ENCODE measurements around the gene LMO7.

The LMO7 gene

DNA sequence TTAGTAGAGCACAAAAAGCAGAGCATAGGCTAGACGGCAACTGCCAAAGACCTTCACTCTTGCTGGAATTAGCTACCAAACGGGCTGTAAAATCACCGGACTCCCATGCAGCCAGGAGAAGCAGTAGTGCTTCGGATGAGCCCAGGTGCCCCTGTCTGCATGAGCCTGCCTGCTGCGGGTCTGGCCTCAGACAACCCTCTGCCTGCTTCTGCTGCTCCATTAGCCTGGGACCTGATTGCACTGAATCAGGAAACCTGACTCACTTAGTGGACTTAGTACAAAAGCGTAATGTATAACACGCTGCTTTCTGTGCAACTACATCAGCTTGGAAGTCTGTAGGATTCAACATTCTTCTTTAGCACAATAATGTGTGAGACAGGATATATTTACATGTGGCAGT is 170.0 kb downstream of the LMO7 start:
- DNase-seq, result no peak

GRCh38 chr13:75811361-75811760 is 175.2 kb downstream of the LMO7 start:
- no peak for DNase-seq

- no peak for DNase-seq
Observed at GRCh38 chr13:75811841-75812240, 175.7 kb downstream of the LMO7 start.

DNA sequence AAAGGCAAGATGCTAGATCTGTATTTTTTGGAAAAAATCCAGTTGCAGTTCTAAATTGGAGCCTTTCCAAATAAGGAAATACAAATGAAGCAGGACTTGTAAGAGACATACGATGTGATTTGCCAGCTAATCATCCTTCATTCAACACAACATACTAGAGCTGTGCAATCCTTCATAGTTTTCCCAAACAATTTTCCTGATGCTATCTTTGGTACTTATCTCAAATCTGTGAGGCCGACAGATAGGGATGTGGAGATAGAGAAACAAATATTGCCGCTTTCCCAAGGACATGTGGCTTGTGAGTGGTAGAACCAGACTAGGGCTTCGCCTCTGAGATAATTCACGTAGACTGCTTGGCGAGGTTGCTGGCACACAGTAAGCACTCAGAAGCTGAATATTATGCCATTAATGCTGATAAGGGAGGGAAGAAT is 176.6 kb downstream of the LMO7 start:
- no peak for DNase-seq

GRCh38 chr13:75813323-75813722 is 177.2 kb downstream of the LMO7 start:
- DNase-seq, result no peak

GRCh38 chr13:75818179-75818967 is 182.2 kb downstream of the LMO7 start:
- peak; percentile 26 for DNase-seq

DNA sequence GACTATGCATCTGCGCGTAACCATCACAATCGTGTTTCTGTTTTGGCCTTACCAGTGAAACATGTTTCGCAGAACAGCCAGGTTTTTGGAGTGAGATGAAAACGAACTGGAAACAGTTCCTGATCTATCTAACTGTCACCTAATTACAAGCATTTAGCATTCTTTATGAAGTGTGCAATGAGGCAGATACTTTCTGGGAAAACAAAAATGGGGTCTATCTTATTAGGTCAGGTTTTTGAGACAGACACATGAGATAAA is 182.8 kb downstream of the LMO7 start:
- no peak for DNase-seq

GRCh38 chr13:75825161-75825560 is 189.0 kb downstream of the LMO7 start:
- no peak for DNase-seq

- no peak for DNase-seq
Observed at GRCh38 chr13:75825594-75825993, 189.5 kb downstream of the LMO7 start.

DNA sequence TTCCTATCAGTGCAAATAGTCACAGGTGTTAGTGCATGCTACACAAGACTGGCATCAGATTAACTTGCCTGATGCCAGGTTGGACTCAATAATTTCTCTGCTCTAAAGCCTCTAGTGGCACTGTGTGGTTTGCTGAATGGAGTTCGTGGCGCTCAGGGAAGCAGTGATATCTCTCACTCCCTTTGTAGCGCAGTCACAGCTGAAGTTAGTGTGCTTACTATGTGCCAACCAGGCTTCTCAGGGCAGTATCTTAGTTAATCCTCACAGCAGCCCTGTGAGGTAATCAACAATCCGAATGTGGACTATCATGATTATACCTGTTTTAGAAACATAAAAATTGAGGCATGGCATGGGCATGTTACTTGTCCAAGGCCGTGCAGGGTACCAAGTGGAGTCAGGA is 190.3 kb downstream of the LMO7 start:
- no peak for DNase-seq

DNA sequence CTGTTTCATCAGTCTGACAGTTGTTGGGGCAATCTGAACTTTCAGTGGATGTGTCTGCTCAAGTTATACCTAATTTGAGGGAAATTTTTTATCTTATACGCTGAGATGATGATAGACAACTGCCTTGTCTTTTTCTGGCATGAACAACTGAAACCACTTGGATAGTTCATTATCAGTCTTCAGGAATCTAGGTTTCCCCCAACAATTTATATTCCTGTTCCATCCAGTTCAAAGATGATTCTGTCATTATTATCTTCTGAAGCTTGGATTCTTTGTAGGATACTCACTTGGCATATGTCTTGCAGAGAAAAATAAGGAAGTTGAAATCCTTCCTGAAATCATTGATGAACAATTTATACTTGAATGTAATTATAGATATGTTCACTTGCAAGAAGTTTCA is 193.7 kb downstream of the LMO7 start:
- no peak for DNase-seq

DNA sequence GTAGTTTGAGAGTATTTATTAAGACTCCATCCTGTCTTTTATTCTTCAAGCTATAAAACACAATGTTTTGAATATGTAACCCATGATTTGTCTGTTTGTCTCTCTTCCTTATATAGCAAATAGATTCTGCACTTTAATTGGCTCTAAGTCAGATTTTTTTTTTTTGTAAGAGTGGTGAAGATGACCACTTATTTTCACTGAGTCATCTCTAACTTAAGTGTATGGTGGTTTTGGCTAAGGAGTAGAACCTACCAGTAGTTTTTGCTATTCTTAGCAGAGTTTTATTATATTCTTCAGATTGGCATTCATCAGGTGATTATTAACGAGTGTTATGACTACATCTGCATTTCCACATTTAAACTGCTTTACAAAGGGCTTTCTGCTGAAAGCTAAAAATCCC is 194.7 kb downstream of the LMO7 start:
- DNase-seq, result no peak

- DNase-seq, result no peak
Observed at GRCh38 chr13:75831389-75831788, 195.3 kb downstream of the LMO7 start.

GRCh38 chr13:75832812-75833211 is 196.7 kb downstream of the LMO7 start:
- DNase-seq, result no peak

GRCh38 chr13:75836441-75836840 is 200.3 kb downstream of the LMO7 start:
- no peak for DNase-seq

DNA sequence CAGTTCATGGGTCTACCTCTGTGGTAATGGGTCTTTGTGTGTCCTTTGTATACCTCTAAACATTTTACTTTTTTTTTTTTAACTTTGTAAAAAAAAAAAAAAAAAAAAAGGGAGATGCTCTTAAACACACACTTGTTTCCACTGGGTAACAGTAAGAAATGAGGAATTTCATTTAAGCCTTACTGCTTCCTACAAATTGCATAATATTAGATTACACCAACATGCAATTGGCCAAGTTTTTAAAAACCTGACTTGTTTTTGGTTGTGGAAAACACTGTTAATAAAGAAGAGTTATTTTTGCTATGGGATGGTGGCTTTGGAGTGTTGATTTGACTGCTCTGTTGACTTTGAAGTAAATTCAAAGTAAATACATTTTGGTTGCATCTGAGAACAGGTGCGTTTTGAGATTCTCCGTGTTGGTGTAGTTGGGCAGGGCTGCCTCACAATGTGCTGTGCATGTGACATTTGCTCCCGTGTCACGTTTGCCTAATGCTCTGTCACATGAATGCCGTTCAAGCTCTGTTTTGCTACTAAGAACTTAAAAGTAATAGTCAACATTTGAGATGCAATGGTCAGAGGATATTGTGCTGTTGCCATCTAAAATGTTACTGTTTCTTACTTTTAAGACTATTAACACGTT is 202.4 kb downstream of the LMO7 start:
- DNase-seq, result no peak

GRCh38 chr13:75839406-75839805 is 203.3 kb downstream of the LMO7 start:
- DNase-seq, result no peak

DNA sequence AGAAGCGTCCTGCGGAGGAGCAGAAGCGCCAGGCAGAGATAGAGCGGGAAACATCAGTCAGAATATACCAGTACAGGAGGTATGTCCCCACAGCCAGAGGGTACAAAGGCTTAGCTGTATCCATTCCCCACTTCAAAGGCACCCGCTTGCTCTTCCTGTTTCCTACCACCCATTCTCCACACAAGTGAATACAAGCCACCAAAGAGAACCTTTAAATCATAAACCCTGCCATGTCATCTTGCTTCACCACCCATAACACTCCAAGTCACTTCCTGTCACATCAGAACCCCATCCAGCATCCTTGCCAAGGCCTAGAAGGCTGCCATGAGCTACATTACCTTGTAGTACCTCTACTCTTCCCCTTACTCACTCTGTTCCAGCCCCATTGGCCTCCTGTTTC is 205.8 kb downstream of the LMO7 start:
- DNase-seq, result no peak

- DNase-seq, result no peak
Observed at GRCh38 chr13:75843074-75843473, 206.9 kb downstream of the LMO7 start.

DNA sequence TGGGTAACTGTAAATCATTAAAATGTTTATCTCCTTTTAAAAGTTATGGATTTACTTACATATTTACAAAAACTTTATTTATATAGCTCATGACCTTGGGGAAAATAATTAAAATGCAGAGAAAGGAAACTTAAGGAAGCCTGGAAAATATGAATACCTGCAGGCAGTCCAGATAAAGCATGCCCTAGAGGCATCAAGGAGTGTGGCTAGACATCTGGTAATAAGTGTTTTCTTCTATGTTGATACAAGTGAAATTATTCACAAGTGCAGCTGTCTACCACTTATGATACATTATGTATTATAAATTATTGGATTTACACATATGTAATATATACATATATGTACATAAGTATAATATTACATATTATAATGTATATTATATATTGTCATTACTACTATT is 207.9 kb downstream of the LMO7 start:
- DNase-seq, result no peak

DNA sequence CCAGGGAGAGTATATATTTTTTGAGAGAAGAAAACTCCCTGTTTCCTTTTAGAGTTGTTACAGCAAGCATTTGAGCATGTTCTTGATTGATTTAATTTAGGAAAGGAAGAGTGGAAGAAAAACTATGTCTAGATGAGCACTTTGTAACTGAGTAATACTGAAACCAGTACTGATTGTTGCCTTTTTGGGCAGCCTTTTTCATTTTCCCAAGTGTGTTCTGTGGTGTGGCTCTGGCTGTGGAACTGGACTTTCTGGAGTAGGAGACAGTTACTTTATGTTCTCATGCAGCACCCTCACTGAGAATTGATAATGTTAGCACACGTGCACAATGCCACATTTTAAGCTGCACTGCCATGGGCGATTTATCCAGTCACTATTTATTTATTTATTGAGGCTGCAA is 211.5 kb downstream of the LMO7 start:
- DNase-seq, result no peak

DNA sequence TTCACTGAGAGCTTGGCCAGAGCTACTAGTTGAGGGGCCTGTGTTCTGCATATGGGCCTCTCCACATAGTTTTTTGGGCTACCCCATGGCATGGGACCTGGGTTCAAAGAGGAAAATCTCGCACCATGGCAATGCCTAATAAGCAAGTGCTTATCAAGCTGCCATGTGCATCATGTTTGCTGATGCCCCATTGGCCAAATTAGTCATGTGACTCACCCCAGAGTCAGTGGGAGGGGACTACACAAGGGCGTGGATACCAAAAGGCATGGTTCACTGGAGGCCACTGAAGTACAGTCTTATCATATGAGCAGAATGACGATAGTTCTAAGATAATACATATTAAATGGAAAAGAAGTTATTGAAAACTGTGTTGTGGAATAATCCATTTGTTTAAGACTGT is 214.8 kb downstream of the LMO7 start:
- DNase-seq, result no peak

GRCh38 chr13:75855216-75855615 is 219.1 kb downstream of the LMO7 start:
- DNase-seq, result no peak

GRCh38 chr13:75855847-75856246 is 219.7 kb downstream of the LMO7 start:
- no peak for DNase-seq

GRCh38 chr13:75857291-75857690 is 221.2 kb downstream of the LMO7 start:
- no peak for DNase-seq
